WTC11 (cell line): Measurements from ENCODE around the gene NIPAL4.

ENCODE experiments used
- NFYB ChIP-seq: sonication (generic); formaldehyde crosslinking; conservative IDR thresholded peaks from 2 replicates; pipeline ENCODE4 v1.8.0; 2022; ENCODE audit warnings: low read depth, missing genetic modification reagents
- NR2C2 ChIP-seq: sonication (generic); formaldehyde crosslinking; IDR thresholded peaks from 2 replicates; pipeline ENCODE4 v1.8.0; 2022; ENCODE audit warnings: mild to moderate bottlenecking, missing genetic modification reagents
- NR3C1 ChIP-seq: sonication (generic); formaldehyde crosslinking; conservative IDR thresholded peaks from 2 replicates; pipeline ENCODE4 v1.8.1; 2023; ENCODE audit warnings: low read depth, mild to moderate bottlenecking, missing genetic modification reagents
- SMAD4 ChIP-seq: sonication (generic); formaldehyde crosslinking; IDR thresholded peaks from 2 replicates; pipeline ENCODE4 v1.8.0; 2022; ENCODE audit warnings: mild to moderate bottlenecking, missing genetic modification reagents
- SP1 ChIP-seq: sonication (generic); formaldehyde crosslinking; conservative IDR thresholded peaks from 2 replicates; pipeline ENCODE4 v1.8.1; 2022; ENCODE audit warnings: missing genetic modification reagents
- TCF7 ChIP-seq: sonication (generic); formaldehyde crosslinking; IDR thresholded peaks from 2 replicates; pipeline ENCODE4 v1.8.0; 2022; ENCODE audit warnings: mild to moderate bottlenecking, low read depth, missing genetic modification reagents, moderate library complexity
- ZNF121 ChIP-seq: sonication (generic); formaldehyde crosslinking; IDR thresholded peaks from 2 replicates; pipeline ENCODE4 v1.8.0; 2023; ENCODE audit warnings: missing genetic modification reagents
- TF ChIP-seq, protein P1 (sequence below): fragments of 200-600 bp; IDR thresholded peaks from 2 replicates; pipeline ENCODE4 v1.8.0; 2022; ENCODE audit warnings: antibody characterized with exemption
- TF ChIP-seq, protein P2 (sequence below): sonication (generic); formaldehyde crosslinking; conservative IDR thresholded peaks from 2 replicates; pipeline ENCODE4 v1.8.1; 2022; ENCODE audit warnings: mild to moderate bottlenecking, missing genetic modification reagents

DNA sequence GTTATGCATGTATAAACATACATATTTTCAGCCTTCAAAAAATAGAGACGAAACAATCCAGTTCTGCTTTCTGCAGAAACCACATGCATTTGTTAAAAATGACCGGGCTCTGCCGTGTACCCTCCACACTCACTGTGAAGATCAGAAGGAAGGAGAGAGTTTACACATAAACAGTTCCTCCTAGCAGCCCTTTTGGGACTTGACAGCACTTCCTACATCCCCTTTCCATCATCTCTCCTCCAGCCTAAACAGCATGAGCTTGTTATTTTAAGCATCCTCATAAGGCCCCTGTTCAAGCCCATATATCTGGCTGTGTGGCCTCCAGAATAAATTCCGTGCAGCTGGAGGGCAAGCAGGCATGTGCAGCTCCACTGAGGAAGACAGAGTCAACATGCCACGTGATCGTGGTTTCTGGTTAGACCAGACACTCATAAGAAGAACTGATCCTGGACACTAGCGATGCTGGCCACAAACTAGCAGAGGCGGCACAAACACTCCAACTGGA is 42.2 kb downstream of the NIPAL4 start:
- TF ChIP-seq ZNF121 (no peak), SMAD4 (no peak), NFYB (CRISPR knock-in tag) (no peak), TCF7 (no peak), NR3C1 (CRISPR knock-in tag) (no peak), SP1 (CRISPR knock-in tag) (no peak), NR2C2 (CRISPR knock-in tag) (no peak)
- TF ChIP-seq, protein P1, sequence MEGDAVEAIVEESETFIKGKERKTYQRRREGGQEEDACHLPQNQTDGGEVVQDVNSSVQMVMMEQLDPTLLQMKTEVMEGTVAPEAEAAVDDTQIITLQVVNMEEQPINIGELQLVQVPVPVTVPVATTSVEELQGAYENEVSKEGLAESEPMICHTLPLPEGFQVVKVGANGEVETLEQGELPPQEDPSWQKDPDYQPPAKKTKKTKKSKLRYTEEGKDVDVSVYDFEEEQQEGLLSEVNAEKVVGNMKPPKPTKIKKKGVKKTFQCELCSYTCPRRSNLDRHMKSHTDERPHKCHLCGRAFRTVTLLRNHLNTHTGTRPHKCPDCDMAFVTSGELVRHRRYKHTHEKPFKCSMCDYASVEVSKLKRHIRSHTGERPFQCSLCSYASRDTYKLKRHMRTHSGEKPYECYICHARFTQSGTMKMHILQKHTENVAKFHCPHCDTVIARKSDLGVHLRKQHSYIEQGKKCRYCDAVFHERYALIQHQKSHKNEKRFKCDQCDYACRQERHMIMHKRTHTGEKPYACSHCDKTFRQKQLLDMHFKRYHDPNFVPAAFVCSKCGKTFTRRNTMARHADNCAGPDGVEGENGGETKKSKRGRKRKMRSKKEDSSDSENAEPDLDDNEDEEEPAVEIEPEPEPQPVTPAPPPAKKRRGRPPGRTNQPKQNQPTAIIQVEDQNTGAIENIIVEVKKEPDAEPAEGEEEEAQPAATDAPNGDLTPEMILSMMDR, result no peak
- TF ChIP-seq, protein P2, sequence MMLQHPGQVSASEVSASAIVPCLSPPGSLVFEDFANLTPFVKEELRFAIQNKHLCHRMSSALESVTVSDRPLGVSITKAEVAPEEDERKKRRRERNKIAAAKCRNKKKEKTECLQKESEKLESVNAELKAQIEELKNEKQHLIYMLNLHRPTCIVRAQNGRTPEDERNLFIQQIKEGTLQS, result no peak
